ENCODE measurements around the gene MTA1.

Gene MTA1

DNA sequence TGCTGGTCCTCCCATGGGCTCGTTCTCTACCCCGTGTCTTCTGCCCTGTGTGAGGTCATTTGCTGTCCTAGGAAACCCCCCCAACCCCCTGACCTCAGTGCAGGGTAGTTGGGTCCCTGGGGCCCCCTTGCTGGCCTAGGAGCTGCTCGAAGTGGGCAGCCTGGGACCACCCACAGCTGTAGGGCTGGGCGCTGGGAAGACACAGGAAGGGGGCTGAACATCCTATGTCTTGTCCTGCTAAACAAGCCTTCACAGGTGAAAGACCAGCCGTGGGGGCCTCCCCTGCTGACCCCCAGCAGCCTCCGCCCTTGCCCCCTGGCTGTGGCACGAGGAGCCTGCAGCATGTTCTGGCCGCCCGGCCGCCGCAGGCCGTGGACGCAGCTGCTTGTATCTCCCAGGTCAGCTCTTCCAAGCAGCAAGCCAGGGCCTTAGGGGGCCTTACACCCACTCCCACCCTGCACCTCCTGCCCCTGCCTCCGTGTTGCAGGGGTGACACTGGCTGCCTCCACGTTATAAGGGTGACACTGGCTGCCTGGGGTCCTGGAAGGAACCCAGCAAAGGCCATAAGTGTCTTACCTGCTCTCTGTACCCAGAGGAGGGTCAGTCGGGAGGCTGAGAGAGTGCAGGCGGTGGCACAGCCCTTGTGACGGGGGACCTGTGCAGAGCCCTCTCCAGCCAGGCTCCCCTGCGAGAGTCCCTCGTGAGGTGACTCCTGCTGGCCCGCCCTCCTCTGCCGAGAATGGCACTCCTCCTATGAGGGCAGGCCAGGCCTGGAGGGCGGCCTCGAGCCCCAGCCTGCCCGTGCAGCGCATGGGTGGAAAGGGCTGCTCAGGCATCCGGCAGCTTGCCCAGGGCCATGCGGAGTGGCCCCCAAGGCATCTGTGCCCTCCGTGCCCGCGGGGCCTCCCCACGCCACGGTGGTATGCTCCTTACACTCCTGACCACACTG is 32.8 kb upstream of the MTA1 start:
- in situ Hi-C loops (cut with MboI; ENCODE audit: low sequenced_read_pairs): no loop called here

DNA sequence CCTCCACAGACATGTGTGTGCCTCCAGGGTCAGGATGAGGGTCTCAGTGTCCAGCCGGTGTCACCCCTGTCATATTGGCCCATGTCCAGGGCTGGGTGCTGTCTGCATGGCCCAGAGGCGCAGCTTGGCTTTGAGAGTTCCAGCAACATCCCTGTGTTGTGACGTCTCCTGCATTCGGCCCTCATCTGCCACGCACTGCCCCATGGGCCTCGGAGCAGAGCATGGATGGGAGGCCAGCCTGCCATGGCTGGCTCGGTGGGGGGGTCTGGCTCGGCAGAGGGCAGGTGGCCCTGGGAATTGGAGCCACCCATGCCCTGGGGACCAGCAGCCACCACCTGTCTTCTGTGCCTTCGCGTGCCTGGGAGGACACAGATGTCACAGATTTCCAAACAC is 32.1 kb upstream of the MTA1 start:
- in situ Hi-C loops (cut with MboI; ENCODE audit: low sequenced_read_pairs): no loop called here

DNA sequence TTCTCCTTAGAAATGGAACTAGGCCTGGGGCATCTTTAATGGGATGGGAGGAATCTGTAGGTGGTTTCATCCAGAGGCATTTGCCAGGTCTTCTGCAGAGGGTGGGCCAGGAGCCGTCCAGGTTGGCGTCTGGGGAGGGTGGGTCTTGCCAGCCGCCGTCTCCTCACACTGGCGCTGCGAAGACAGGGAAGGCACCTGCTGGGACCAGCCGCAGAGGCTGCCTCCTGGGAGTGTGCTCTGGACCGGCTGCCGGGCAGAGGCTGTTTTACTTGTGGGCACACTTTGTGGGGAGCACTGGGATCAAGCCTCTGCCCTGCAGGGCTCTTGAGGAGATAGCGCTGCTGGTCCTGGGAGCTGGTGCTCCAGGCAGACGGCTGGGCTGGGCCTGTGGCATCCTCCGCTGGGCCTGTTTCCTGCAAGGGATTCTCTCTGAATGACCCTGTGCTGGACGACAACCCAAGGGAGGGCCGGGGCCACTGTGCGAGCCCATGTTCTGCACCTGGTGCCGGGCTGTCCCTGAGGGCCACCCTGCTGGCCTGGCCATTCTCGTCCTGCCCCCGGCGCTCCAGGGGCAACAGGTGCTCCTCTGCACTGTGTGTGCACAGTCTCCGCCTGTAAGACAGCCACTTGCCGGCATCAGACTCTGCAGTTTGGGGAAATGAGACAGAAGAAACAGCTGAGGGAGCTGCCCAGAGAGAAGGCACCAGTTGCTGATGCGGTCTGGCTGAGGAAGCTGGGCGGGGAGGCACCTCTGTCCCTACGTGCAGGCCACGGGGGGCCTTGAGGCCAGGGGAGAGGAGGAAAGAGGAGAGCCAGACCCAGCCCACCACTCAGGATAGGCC is 31.3 kb upstream of the MTA1 start:
- in situ Hi-C loops (cut with MboI; ENCODE audit: low sequenced_read_pairs): no loop called here

DNA sequence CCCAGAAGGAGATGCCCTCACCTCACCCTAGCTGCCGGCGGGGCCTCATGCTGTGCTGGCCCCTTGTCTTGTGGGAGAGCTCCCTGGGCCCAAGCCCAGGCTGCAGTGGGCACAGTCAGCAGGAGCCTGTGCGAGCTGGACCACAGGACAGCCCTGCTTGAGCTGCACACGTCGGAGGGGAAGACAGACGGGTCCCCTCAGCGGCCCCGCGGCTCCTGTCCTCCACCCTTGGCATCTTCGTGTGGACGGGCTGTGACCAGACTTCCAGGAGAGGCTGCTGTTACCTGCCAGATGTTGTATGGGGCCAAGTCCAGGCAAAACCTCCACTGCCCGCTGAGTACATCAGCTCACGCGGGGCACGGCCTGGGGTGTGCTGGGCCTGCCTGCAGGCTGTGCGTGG is 30.7 kb upstream of the MTA1 start:
- in situ Hi-C loops (cut with MboI; ENCODE audit: low sequenced_read_pairs): no loop called here

DNA sequence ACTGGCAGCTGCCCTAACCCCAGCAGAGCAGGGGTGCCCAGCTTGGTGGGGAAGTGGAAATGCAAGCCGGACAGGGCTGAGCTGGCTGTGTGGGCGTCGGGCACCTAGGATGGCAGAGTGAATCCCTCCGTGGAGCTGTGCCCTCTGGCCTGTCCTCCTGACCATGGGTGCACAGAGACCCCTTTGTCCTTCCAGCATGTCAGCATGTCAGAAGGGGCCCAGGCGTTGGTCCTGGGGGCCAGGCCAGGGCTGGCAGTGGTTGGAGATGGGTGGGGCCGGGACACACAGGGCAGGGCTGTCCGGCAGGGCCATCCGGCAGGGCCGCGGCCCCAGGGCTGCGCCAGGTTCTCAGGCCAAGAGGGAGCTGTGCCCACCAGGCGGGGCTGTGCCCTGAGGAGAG is 30.1 kb upstream of the MTA1 start:
- in situ Hi-C loops (cut with MboI; ENCODE audit: low sequenced_read_pairs): no loop called here

DNA sequence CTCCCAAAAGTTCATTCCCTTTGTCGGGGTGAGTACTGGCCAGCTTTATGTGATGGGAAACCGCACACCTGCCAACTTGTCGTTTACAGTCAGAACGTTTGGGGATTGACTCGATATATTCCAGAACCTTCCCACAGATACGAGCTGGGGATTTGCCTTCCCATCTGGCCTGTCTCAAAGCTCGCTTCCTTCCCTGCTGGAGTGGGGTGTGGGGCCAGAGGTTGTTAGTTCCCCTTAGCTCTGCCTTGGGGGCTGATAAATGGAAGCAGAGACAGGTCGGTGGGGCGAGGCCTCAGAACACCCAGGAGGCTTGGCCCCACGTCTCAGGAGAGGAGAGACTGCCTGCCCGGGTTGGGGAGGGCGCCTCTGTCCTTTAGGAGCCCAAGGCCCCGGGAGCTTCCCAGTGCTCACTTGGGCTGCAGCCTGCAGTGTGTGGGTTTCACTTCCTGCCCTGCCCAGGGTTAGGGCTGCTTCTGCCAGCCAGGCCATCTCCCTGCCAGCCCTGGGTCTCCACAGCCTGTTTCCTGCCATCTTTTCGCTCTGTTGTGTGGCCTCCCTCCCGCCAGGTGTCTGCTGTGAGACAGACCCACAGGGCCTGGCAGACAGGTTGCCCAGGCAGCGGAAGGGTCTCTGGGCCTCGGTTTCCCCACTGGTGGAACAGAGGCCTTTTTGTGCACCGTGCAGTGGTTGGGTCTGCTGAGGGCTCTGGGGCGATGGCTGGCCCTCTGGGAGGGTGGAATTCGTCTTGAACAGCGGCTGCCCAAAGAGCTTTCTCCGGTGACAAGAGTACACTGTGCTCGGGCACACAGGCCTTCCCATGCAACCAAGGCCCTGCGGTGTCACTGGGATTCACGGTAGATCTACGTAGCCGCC is 29.4 kb upstream of the MTA1 start:
- in situ Hi-C loops (cut with MboI; ENCODE audit: low sequenced_read_pairs): no loop called here

DNA sequence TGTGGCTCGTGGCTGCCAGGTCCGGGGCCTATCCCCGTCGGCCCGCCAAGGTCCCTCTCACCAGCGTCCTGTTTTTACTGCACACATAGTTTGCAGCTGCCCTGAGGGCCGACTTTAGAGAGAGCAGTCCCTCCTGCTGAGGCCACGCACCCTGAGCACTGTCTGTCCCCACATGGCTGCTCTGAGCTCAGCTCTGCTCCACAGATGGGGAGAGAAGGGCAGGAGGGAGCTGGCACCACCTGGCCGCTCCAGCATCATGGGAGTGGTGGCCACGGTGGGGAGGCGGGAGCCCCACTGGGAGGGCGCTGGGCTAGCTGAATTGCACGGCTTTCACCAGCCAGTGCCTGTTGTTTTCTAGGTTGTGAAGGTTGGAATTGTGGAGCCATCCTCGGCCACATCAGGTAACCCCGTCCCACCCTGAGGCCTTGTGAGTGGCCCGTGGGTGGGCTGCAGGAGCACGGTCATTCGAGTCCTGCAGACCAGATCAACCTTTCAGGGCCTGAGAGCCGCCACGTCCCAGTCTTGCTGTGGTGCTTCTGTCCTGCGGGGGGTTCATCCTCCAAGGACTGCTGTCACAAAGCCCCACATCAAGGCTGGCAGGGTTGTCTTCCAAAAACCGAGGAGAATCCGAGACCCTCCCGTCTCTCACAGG is 28.7 kb upstream of the MTA1 start:
- in situ Hi-C loops (cut with MboI; ENCODE audit: low sequenced_read_pairs): no loop called here

DNA sequence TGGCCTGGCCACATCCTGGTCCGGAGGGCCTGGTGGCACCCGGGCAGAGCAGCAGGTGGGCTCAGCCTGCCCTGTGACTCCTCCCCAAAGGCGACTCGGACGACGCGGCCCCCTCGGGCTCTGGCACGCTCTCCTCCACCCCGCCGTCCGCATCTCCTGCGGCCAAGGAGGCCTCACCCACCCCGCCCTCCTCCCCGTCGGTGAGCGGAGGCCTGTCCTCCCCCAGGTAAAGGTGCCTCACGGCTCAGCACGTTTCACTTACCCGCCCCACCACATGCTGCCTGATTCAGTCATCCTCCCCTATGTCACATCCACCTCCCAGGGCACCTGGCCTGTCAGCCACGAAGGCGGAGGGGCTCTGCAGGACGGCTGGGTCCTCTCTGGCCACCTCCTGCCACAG is 28.1 kb upstream of the MTA1 start:
- in situ Hi-C loops (cut with MboI; ENCODE audit: low sequenced_read_pairs): no loop called here

DNA sequence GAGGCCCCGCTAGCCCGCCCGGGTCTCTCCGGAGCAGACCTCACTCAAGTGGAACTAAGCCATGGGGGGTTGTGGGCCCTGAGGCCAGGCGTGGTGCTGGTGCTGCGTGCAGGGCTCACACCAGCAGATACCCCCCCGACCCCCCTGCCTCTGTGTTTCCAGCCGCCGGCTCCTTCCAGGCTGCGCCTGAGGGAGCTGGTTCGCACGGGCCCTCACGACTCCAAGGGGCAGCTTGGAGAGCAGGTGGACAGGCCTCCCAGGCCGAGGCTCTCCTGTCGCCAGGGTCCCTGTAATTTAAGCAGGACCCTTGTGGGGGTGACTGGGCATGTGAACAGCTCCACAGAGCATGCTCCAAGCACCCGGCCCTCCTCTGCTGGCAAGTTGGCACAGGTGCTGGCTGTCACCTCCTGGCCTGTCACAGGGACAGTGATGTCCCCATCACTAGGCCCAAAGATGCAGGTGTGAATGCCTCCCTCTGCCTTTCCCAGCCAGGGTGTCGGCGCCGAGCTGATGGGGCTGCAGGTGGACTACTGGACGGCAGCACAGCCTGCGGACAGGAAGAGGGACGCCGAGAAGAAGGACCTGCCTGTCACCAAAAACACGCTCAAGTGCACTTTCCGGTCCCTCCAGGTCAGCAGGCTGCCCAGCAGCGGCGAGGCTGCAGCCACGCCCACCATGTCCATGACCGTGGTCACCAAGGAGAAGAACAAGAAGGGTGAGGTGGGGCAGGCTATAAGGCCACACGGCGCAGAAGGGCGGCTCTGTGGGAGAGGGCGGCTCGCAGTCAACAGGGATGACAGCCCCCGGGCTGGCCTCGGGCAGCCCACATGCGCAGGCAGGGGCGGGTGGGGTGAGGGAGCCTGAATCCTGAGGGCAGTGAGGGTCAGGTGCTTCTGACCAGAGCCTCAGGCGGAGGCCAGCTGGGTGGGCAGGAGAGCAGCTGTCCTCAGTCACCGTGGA is 27.2 kb upstream of the MTA1 start:
- in situ Hi-C loops (cut with MboI; ENCODE audit: low sequenced_read_pairs): no loop called here

DNA sequence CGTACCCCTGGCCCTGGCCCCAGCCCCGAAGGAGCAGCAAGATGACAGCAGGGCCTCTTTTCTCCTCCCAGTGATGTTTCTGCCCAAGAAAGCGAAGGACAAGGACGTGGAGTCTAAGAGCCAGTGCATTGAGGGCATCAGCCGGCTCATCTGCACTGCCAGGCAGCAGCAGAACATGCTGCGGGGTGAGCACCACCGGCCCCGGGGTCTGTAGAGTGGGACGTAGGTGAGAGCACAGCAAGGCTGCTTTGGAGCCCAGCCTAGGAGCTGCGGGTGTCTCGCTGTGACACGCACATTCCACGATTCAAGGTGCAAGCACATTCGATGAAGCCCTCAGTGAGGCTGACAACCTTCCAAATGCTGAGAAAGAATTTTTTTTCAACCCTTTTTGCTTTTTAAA is 26.5 kb upstream of the MTA1 start:
- in situ Hi-C loops (cut with MboI; ENCODE audit: low sequenced_read_pairs): no loop called here

DNA sequence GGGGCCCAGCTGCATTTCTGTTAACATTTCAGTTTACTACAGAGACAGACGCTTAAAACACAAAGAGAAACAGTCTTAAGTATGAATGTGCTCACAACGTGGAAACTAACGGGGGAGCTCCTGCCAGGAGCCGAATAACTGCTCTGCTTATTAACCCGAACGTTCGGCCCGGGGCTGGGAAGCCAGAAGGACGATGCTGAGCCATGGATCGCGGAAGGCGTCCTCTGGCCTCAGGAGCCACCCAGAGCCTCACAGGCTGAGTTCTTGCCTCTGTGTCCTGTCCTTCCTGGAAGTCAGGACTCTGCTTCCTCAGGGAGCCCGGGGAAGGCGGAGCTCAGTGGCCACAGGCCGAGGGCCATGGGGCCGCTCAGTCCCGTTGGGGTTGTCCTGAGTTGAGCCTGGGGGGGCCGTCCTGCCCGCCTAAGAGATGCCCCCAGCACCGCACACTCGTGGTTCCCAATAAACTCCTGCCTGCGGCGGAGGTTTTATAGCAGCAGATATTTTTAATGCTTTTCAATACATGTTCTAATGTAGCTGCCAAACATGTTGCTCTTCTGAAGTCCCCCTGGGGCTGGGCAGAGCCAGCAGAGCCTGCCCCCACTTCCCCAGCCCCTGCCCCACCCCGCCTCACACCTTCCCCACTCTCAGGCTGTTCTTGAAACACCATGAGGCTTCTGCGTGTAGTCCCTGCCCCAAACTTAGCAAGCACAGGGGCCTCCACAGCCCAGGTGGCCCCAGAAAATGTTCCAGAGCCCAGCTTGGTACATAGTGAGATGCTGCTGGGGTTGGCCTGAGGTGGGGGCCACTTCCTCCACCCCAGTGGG is 24.7 kb upstream of the MTA1 start:
- in situ Hi-C loops (cut with MboI; ENCODE audit: low sequenced_read_pairs): no loop called here

DNA sequence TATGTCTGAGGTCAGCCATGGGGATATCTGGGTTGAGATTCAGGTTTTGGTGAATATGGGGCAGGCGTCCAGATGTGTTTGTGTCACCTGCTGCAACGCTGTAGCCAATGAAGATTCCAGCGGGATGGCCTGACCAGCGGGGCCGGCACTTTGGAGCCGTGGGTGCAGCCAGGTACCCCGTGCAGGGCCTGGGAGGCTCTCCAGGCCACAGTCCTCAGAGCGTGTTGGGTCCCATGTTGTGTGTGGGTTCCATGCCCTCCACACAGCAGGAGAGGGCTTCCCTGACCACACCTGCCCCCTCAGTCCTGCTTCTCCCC is 24.1 kb upstream of the MTA1 start:
- in situ Hi-C loops (cut with MboI; ENCODE audit: low sequenced_read_pairs): no loop called here

DNA sequence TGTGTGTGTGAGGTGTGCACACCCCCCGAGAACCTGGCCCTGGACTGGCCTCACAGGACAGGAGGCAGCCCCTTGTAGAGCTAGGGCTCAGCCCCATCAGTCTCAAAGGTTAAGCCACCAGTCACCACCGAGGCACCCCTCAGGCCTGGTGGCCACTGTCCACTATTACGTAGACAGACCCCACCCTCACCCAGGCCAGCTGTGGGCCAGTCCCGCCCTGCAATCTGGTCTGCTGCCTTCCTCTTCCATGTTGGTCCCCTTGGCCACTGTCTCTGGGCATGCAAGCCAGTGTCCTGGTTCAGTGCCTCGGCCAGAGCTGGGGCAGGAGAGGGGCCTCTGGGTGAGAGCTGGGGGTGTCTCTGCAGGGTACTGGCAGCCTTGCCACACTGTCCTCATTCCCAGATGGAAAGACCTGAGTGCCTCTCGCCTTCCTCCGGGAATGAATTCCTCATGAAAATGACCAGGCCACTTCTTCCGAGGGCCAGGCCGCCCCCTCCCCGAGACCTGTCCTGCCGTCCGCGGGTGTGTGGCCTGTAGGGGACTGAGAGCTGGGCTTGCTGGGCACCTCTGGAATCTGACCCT is 22.2 kb upstream of the MTA1 start:
- in situ Hi-C loops (cut with MboI; ENCODE audit: low sequenced_read_pairs): no loop called here

DNA sequence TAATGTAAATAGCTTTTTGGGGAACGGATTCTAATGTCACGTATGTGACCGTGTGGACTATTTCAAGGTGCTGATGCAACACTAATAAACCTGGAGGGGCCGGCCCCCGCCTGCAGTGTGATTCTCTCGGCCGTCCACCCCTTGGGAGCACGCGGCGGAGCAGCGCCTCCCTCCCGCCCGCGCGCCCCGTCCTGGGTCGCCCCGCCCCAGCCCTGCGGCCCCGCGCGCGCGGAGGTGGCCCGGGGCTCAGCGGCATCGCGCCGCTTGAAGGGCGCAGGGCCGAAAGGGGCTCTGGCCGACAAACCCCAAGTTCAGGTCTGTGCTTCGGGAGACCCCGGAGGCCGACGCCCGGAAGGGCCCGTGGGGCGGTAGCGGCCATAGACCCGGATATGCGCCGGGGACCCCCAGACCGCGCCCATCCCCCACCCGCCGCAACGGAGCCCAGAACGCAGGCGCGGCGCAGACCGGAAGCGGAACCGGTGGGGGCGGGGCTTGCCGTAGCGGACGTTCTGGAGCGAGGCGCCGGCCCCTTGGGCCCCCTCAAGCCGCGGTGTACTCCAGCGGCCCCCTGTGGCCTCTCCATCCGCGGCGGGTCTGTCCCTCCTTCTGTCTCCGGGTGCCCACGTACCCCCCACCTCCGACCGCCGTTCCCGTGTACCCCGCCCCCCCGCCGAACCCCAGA is 21.4 kb upstream of the MTA1 start, which contains the start of gene TEX22:
Gene TEX22 (plus strand): TSS at position 495 of the 682 bp plus-strand sequence. CDS start 803 bp downstream, outside the sequence.
- in situ Hi-C loops (cut with MboI; ENCODE audit: low sequenced_read_pairs): no loop called here

DNA sequence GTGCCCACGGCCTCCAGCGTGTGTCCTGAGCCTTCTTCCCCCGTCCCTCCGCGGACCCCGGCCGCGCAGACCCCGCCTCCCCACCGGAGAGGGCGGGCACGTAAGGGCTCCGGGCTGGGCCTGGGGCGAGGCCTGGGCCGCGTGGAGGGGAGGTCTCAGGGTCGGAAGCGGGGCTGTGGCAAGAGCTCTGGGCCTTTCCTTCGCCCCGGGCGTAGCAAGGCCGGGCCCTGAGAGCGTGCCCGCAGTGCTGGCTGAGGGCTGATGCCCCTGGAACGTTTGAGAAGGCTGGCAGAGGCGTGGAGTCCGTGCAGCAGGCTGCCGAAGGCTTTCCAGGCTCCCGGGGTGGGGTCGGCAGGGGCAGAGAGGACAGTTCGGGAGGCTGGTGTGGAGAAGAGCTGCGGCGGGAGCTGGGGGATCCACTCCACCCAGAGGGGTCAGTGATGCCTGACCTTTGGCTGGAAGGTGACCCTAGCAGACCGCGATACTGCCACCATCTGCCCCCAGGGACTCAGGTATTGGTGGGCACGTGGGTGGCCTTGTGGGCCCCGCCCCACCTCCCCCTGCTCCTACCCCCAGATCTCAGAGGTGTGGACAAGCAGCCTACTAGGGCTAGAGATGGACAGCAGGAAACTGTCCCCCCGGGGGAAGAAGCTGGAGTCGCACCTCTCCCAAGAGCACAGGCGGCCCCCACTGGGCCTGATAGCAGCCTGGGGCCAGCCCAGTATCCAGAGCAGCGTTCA is 20.7 kb upstream of the MTA1 start:
- in situ Hi-C loops (cut with MboI; ENCODE audit: low sequenced_read_pairs): no loop called here

DNA sequence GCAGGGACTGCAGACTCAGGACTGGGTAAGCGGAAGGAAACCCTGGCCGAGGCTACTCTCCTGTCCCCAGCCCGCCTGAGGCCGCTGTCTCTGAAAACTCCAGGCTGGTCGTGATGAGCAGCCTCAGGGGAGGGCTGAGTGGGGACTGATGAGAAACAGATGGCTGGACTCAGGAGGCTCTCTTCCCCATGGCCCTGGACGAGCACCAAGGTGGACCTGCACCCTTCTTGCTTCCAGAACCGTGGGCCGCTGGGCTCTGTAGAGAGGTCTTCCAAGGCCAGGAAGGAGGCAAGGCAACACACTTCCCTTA is 20.2 kb upstream of the MTA1 start:
- in situ Hi-C loops (cut with MboI; ENCODE audit: low sequenced_read_pairs): no loop called here

DNA sequence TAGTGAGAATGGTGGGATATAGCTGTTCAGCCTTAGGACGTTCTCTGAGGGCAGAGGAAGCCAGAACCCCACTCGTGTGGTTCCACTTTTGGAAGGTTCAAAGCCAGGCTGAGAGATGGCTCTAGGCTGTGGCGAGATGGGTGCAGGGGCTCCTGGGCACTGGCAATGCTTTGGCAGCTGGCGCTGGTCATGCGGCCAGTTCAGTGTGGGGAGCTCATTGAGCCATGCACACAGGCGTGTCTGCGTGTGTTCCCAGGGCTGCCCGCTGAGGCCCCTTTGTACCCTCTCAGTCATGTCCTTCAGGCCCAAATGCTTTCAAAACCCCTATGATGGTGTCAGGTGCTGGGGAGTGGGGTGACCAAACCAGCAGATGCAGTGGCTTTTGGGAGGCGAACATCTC is 19.6 kb upstream of the MTA1 start:
- in situ Hi-C loops (cut with MboI; ENCODE audit: low sequenced_read_pairs): no loop called here

Data from HL-60/S4 treated with retinoic acid at 250 ng/mL for 4 days and 3 days (cell line).